Activated CD8-positive, alpha-beta memory T cell treated with anti-CD3 and anti-CD28 coated beads, Interleukin-2, amount 10 ng/mL, durations not matched to agents 7 days and 5 days (primary cell): ENCODE results near the gene AHCYL2. TPM values are rescaled to one million over a fixed set of nuclear protein-coding genes. Genes with fewer than 3 reads are reported as not detected.
A peak's percentile ranks its signal among the peaks of the same experiment; 100 is the strongest.

ENCODE experiments used
- ATAC-seq: fragments of 150-1000 bp; cut with Tn5 transposase; one replicate; pipeline ENCODE4 v1.10.0; 2021; ENCODE audit warnings: moderate library complexity
- CTCF ChIA-PET: fragments of 350-600 bp; sonication (Branson Sonifier 250); formaldehyde crosslinking; loops from one replicate; lab custom pipeline; 2021; ENCODE audit warnings: antibody characterized with exemption; lab: Charles Lee
- DNase-seq: peaks from one replicate; pipeline ENCODE4 v3.0.0-alpha.2; 2020
- H3K27ac Mint-ChIP-seq: one replicate; pipeline ENCODE4 v1.8.0; 2021; ENCODE audit warnings: mild to moderate bottlenecking, mixed read lengths
- H3K27me3 Mint-ChIP-seq: one replicate; pipeline ENCODE4 v1.8.0; 2021; ENCODE audit warnings: mixed read lengths
- H3K36me3 Mint-ChIP-seq: one replicate; pipeline ENCODE4 v1.8.0; 2021; ENCODE audit warnings: mild to moderate bottlenecking, mixed read lengths
- H3K4me1 Mint-ChIP-seq: one replicate; pipeline ENCODE4 v1.8.0; 2021; ENCODE audit warnings: mixed read lengths
- H3K4me3 Mint-ChIP-seq: one replicate; pipeline ENCODE4 v1.8.0; 2021; ENCODE audit warnings: mild to moderate bottlenecking, moderate library complexity, mixed read lengths
- H3K9me3 Mint-ChIP-seq: one replicate; pipeline ENCODE4 v1.8.0; 2022; ENCODE audit warnings: low read depth, mixed read lengths
- total RNA-seq, 2 experiments: library from RNA; stranded (reverse); gene quantifications; one replicate each; pipeline ENCODE4 v1.2.3, GENCODE V29; 2021

The AHCYL2 gene
- total RNA-seq, 2 experiments from 2014 or later = 12.7 to 12.8 TPM

DNA sequence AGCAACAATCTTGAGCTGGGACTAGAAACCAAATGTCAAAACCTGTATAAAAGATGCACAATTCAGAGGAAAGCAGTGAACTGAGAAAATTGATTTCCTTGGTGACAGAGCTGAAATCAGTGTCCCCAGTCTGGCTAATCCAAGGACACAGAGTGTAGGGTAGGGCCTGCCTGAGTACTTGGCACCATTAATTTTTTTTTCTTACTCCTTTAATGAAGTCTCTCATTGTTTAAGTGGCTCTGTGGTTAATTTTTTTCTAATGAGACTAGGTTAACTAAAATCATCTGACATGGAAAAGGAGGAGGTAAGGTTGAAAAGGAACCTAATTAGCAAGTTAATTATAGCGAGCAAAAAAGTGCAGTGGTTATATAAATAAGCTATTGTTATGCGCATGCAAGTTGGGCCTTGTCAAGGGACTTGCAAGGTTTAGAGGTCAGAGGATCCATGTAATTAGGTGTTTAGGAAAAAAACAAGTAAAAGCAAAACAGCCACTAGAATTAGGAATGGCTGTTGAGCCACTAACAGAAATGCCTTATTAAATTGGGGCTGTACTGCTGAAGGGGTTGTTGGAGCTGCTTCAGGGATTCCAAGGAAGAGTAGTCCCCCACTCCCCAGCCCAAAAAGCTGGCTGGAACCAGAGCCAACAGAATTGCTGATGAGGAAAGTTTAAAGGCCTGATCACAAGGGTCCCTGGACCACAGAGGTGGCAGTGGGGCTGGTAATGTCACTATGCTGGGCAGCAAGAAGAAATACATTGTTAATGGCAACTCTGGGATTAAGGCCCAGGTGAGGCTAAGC lies 150.5 kb downstream of the AHCYL2 start:
- ATAC-seq = no peak
- peaks cover 51% of the 10 kb centered on the region for H3K4me1 Mint-ChIP-seq
- DNase-seq = no peak
- H3K27me3 Mint-ChIP-seq = no peaks in the 10 kb centered on the region
- CTCF ChIA-PET = interaction anchor here (0.8 to 4.5 kb wide), 10 partner anchors 7 to 156 kb away, joined by 3 to 63 read pairs (median 4); partner anchors contain the start of genes AHCYL2 and STRIP2
- H3K27ac Mint-ChIP-seq = peak overlapping the region; percentile 15
- no peaks in the 10 kb centered on the region for H3K9me3 Mint-ChIP-seq
- no peak overlapping the region for H3K4me3 Mint-ChIP-seq
- peaks cover 6% of the 10 kb centered on the region for H3K36me3 Mint-ChIP-seq

DNA sequence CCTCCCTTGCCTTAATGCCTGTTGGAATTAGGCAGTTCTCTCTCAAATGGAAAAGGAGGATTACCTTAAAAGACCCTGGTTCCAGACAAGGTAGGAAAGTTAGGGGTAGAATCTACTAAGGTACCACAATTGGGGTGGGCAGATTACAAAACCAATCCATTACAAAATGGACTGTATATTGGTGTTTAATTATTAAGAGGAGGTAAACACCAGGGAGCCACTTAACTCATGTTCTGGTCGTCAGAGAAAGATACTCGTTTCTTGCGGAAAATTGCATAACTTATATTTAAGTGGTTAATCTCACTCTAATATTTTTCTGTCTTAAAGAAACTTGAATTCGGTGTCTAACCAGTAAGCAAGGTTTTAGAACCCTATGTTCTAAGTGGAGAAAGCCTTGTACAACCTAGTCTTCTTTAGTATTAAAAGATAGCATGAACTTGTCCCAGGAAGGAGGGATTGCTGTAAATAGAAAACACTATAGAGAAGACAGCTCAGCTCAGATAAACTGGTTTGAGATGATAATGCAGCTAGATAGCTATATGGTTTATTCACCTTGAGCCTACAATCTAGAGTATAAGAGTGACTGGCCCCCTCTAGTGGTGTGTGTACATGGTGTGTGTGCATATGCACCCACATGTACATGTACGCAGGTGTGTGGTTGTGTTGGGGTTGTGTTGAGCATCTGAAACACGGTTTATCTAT lies 151.4 kb downstream of the AHCYL2 start:
- DNase-seq (peak; percentile 75), ATAC-seq (peak; percentile 75)
- CTCF ChIA-PET = interaction anchor here (0.6 to 4.5 kb wide), 20 partner anchors 8 to 157 kb away, joined by 3 to 63 read pairs (median 4); partner anchors contain the start of genes AHCYL2 and STRIP2
- H3K27ac Mint-ChIP-seq = peak overlapping the region; percentile 79
- no peak overlapping the region for H3K4me3 Mint-ChIP-seq
- peaks cover 7% of the 10 kb centered on the region for H3K36me3 Mint-ChIP-seq
- H3K27me3 Mint-ChIP-seq = no peaks in the 10 kb centered on the region
- peaks cover 48% of the 10 kb centered on the region for H3K4me1 Mint-ChIP-seq
- H3K9me3 Mint-ChIP-seq = no peaks in the 10 kb centered on the region

DNA sequence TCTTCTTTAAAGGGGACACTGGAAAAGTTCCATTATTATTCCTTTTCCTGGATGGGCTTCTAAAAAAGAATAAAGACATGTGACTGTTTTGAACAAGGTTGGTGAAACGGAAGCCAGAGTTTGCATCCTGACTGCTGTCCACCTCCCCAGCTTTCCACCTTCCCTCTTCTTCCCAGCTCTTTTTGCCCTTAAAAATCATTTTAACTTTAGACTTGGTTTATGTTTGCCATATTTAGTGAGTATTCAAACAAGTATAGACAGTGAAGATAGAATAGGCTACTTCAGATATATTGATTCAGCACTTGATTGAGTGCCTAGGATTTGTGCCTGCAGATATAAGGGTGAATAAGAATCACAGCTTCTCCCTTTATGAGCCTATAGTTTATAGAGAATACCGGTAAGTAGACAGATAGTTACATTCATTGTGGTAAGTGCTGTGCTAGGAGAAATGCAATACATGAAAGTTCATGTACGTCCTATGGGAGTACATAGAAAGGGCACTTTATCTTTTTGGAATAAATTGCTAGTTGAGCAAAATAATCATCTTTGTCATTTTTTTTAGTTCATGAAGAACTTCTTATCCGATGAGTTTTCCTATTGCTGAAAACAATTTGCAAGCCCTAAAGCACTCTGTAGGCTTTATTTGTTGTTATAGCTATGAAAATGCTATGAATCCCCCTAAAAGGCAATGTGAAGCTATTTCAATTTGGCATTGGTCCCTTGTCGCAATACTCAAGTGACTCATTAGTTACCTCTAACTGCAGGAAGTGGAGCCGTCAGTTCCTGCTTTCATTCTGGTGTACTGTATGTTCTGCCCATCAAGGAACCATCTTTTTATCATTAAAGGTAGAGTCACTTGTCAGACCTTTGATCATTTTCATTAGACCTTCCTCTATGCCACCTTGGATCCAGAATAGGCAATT lies 152.2 kb downstream of the AHCYL2 start:
- H3K36me3 Mint-ChIP-seq = peaks cover 10% of the 10 kb centered on the region
- ATAC-seq = peak; percentile 84
- peak overlapping the region; percentile 8 for H3K4me3 Mint-ChIP-seq
- peak; percentile 68 for DNase-seq
- CTCF ChIA-PET = interaction anchor here (0.6 to 4.5 kb wide), 21 partner anchors 8 to 600 kb away, joined by 3 to 63 read pairs (median 4); partner anchors contain the start of gene STRIP2
- no peaks in the 10 kb centered on the region for H3K9me3 Mint-ChIP-seq
- no peaks in the 10 kb centered on the region for H3K27me3 Mint-ChIP-seq
- H3K4me1 Mint-ChIP-seq = peaks cover 52% of the 10 kb centered on the region
- H3K27ac Mint-ChIP-seq = peak overlapping the region; percentile 79

DNA sequence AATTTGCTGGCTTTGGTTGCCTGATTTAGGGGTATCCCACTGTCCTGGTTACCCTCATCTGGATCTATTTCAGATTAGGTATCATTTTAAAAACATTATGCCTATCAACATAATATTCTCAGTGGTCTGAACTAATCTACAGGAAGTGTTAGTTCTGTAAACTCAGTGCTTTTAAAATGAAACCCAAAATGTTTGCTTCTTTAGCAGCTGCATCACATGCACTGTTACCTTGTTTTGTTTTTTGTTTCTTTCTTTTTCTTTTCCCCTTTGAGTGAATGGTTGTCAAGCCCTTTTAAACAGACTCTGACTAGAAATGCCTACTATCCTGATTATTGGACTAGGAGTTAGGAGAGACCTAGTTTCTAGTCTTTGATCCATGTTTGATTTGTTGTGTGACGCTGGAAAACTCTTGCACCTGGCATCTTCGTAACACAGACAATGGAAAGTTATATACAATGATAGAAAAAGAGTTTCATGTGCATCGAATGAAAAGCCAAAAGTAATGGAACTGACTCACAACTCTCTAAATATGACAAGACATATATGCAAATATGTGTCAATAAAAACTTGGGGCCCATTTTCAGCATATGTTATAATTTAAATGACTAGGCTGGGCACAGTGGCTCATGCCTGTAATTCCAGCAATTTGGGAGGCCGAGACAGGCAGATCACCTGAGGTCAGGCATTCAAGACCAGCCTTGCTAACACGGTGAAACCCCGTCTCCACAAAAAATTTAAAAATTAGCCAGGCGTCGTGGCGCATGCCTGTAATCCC lies 157.1 kb downstream of the AHCYL2 start:
- Mint-ChIP-seq H3K27ac (peak overlapping the region; percentile 73), H3K27me3 (no peaks in the 10 kb centered on the region), H3K4me1 (peaks cover 35% of the 10 kb centered on the region), H3K9me3 (no peaks in the 10 kb centered on the region), H3K36me3 (peaks cover 16% of the 10 kb centered on the region), H3K4me3 (peak overlapping the region; percentile 15)
- no peak for DNase-seq
- CTCF ChIA-PET = interaction anchor here (1.8 to 3.0 kb wide), 2 partner anchors 13 to 15 kb away, joined by 4 to 27 read pairs; no protein-coding TSS in a partner anchor
- no peak for ATAC-seq

DNA sequence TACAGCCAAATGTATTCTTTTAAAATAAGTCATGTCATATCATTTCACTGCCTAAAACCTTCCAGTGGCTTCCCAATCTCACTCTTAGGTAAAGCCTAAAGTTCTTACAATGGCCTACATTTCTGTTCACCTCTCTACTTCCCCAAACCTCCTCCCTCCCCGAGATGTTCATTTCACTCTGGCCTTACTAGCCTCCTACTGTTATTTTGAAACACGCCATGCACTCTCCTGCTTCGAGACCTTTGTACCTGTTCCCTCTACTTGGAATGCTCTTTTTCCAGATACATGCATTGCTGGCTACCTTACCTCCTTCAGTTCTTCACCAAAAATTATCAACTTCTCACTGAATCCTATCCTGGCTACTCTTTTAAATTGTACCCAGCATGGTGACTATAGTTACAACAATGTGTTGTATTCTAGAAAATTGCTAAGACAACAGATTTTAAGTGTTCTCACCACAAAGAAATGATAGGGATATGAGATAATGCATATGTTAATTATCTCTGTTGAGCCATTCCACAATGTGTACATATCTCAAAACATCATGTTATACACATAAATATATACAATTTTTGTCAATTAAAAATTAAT lies 158.8 kb downstream of the AHCYL2 start:
- H3K9me3 Mint-ChIP-seq = no peaks in the 10 kb centered on the region
- DNase-seq = no peak
- ATAC-seq = no peak
- H3K27me3 Mint-ChIP-seq = no peaks in the 10 kb centered on the region
- peaks cover 15% of the 10 kb centered on the region for H3K36me3 Mint-ChIP-seq
- peaks cover 28% of the 10 kb centered on the region for H3K4me1 Mint-ChIP-seq
- CTCF ChIA-PET = interaction anchor here (1.0 kb wide), 1 partner anchor 16 kb away, joined by 3 read pairs; no protein-coding TSS in a partner anchor
- no peak overlapping the region for H3K4me3 Mint-ChIP-seq
- no peak overlapping the region for H3K27ac Mint-ChIP-seq

DNA sequence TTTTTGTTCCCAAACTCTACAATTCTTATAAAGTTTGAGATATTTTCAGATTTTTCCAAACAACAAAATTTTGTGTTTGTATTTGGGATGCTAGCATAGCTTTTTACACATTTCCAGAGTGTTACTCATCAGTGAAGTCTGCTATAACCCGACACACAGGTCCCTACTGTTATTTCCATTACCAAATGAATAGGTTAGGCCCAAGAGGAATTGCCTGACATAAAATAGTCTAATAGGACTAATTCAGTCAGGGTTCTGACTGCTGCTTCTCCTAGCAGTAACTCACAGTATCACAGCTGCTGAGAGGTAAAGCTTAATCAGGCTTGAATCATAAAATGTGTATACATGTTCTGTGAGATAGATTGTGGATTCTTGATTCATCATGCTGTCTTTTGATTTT lies 160.3 kb downstream of the AHCYL2 start:
- H3K4me1 Mint-ChIP-seq = peaks cover 25% of the 10 kb centered on the region
- H3K27ac Mint-ChIP-seq = no peak overlapping the region
- CTCF ChIA-PET = interaction anchor here (1.2 to 1.4 kb wide), 3 partner anchors 8 to 18 kb away, joined by 4 to 5 read pairs (median 4); no protein-coding TSS in a partner anchor
- peaks cover 11% of the 10 kb centered on the region for H3K36me3 Mint-ChIP-seq
- ATAC-seq (no peak), DNase-seq (no peak)
- no peaks in the 10 kb centered on the region for H3K27me3 Mint-ChIP-seq
- no peaks in the 10 kb centered on the region for H3K9me3 Mint-ChIP-seq
- no peak overlapping the region for H3K4me3 Mint-ChIP-seq

DNA sequence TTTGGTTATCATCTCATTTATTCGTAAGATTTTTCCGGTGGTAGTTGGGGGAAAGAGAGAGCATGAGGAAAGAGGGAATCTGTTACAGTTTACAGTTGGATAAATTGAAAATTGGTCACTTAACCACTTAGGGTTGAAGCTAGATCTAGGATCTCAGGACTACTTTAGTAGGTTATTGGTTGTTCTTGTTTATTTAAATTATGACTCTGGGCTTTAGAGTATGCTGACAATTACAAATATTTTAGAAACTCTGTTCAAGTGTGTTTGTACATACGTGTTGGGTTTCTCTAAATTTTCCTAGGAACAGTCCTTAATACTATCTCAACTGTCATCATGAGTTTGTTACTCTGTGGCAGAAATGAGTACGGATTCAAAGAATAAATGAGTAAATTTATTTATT lies 160.8 kb downstream of the AHCYL2 start:
- Mint-ChIP-seq H3K36me3 (peaks cover 9% of the 10 kb centered on the region), H3K4me1 (peaks cover 24% of the 10 kb centered on the region), H3K9me3 (no peaks in the 10 kb centered on the region), H3K4me3 (no peak overlapping the region), H3K27ac (no peak overlapping the region), H3K27me3 (no peaks in the 10 kb centered on the region)
- DNase-seq (no peak), ATAC-seq (no peak)
- CTCF ChIA-PET = interaction anchor here (1.2 to 1.4 kb wide), 3 partner anchors 8 to 18 kb away, joined by 4 to 5 read pairs (median 4); no protein-coding TSS in a partner anchor

DNA sequence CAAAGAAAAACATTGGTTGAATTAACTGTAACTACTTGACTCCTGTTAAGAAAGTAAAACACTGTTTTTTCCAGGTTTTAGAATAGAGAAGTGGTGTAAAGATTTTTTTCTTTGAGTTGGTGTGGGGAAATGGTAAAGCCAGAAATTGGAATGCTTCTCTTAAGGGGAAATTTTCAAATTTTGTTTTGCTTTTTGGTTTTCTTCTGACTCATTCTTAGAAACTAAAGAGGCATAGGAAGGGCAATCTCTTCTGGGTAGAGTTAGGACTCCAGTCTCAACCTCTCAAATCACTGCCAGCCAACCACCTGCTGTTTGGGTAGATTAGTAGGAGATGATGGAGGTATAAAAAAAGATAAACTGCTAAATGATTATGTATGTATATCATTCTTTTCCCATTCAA lies 161.7 kb downstream of the AHCYL2 start:
- Mint-ChIP-seq H3K27me3 (no peaks in the 10 kb centered on the region), H3K27ac (no peak overlapping the region), H3K9me3 (no peaks in the 10 kb centered on the region), H3K4me3 (no peak overlapping the region), H3K4me1 (peaks cover 22% of the 10 kb centered on the region), H3K36me3 (peaks cover 9% of the 10 kb centered on the region)
- CTCF ChIA-PET = interaction anchor here (1.0 to 2.7 kb wide), 4 partner anchors 9 to 43 kb away, joined by 3 to 16 read pairs (median 4); no protein-coding TSS in a partner anchor
- ATAC-seq (no peak), DNase-seq (no peak)

DNA sequence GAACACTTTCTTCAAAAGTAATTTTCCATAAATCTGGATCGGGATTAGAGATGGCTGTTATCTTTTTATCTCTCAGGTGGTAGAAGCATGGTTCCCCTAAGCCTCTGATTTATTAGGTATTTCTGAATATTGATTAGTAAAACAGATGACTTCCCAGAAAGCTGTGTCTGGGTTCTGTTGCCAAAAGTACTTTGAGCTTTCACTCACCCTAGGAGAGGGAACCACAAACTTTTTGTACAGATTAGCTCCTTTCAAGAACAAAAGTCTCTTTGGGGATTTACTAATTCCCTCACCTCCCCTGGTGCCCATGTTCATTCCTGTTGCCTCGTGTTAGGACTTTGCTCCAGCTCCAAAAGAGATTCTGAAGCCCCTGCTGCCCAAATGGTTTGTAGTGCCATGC lies 162.7 kb downstream of the AHCYL2 start:
- H3K4me1 Mint-ChIP-seq = peaks cover 16% of the 10 kb centered on the region
- no peak overlapping the region for H3K4me3 Mint-ChIP-seq
- no peak overlapping the region for H3K27ac Mint-ChIP-seq
- no peaks in the 10 kb centered on the region for H3K27me3 Mint-ChIP-seq
- ATAC-seq (no peak), DNase-seq (no peak)
- no peaks in the 10 kb centered on the region for H3K9me3 Mint-ChIP-seq
- CTCF ChIA-PET = interaction anchor here (1.0 to 2.7 kb wide), 5 partner anchors 10 to 44 kb away, joined by 3 to 16 read pairs (median 4); no protein-coding TSS in a partner anchor
- peaks cover 5% of the 10 kb centered on the region for H3K36me3 Mint-ChIP-seq

DNA sequence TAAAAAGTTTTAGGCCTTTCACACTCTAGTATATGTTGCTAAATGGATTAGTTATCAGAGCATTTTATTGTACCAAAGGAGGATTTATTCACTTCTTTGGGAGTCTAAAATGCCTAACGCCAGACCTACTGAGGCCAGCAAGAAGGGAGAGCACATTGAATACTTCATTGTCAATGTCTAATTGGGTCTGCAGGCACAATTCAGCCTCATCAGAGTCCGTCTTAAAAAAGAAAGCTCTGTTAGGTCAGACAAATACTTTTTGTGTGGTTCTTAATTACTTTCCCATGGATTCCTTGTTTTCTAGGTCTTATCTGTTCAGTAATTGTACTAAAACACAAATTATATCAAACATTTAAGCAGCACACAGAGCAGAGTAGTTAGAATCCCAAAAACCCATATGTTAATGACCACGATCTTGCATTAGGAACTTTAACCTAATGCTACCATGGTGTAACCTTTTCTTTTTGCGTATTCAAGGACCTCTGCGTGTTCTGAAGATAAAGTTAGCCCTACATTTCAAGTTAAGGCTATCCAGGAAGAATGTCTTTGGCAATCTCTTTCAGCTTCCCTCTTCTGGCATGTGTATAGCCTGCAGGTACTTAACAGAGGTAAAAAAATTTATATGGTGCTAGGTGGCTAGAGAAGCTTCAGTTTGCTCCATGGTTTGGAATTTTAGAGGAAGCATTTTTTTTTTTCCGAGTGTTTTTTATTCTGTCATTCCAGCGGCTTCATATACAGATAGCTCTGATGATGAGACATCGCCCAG lies 163.7 kb downstream of the AHCYL2 start:
- CTCF ChIA-PET = interaction anchor here (0.7 to 2.7 kb wide), 6 partner anchors 8 to 83 kb away, joined by 3 to 16 read pairs (median 6); no protein-coding TSS in a partner anchor
- Mint-ChIP-seq H3K4me1 (peaks cover 12% of the 10 kb centered on the region), H3K36me3 (peaks cover under 1% of the 10 kb centered on the region), H3K27me3 (no peaks in the 10 kb centered on the region), H3K9me3 (no peaks in the 10 kb centered on the region), H3K4me3 (no peak overlapping the region), H3K27ac (no peak overlapping the region)
- no peak for DNase-seq
- no peak for ATAC-seq

DNA sequence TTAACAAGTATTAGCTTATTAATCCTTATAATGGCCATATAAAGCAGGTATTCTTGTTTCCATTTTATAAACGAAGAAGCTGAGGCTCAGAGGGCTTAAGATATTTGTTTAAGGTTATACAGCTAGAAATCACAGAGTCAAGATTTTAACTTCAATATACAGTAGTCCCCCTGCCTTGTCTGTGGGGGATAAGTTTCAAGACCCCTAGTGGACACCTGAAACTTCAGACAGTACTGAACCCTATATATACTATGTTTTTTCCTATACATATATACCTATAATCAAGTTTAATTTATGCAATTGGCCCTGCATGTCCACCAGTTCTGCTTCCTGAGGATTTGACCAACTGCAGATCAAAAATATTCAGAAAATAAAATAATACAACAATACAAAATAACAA lies 165.0 kb downstream of the AHCYL2 start:
- CTCF ChIA-PET = interaction anchor here (0.6 to 2.5 kb wide), 7 partner anchors 9 to 222 kb away, joined by 3 to 9 read pairs (median 3); no protein-coding TSS in a partner anchor
- Mint-ChIP-seq H3K9me3 (no peaks in the 10 kb centered on the region), H3K27ac (no peak overlapping the region), H3K4me3 (no peak overlapping the region), H3K27me3 (no peaks in the 10 kb centered on the region), H3K36me3 (no peaks in the 10 kb centered on the region), H3K4me1 (peaks cover 9% of the 10 kb centered on the region)
- DNase-seq (no peak), ATAC-seq (no peak)
